Kidney epithelial cell (primary cell): Measurements from ENCODE around the gene CALN1. TPM values are rescaled to one million over a fixed set of nuclear protein-coding genes. Genes with fewer than 3 reads are reported as not detected.

Experiments
- DNase-seq: peaks from one replicate; pipeline ENCODE4 v3.0.0-alpha.2; 2010; ENCODE audit warnings: low read depth
- H3K27me3 ChIP-seq: 2 replicates; pipeline ENCODE4 v1.6.0; 2011; ENCODE audit warnings: low read length; ENCODE audit not compliant: control insufficient read depth, insufficient read depth
- H3K36me3 ChIP-seq: 2 replicates; pipeline ENCODE4 v1.5.1; 2011; ENCODE audit warnings: low read length; ENCODE audit not compliant: control insufficient read depth, insufficient read depth
- H3K4me3 ChIP-seq: 2 replicates; pipeline ENCODE4 v1.5.1; 2011; ENCODE audit warnings: low read depth, mild to moderate bottlenecking, control low read depth, low read length
- total RNA-seq: library from RNA; depleted of rRNA; stranded (reverse); fragments of >200 nt; gene quantifications from 2 replicates; pipeline ENCODE4 v1.2.3, GENCODE V29; 2015
- TF ChIP-seq, protein P1 (sequence below): IDR thresholded peaks from 2 replicates; pipeline ENCODE4 v1.5.1; 2011; ENCODE audit warnings: mild to moderate bottlenecking, moderate library complexity, low read length, control low read depth, inconsistent platforms; ENCODE audit not compliant: insufficient read depth, poor library complexity, severe bottlenecking

CALN1 gene
- total RNA-seq, 1 donor from 2014 or later = not detected

DNA sequence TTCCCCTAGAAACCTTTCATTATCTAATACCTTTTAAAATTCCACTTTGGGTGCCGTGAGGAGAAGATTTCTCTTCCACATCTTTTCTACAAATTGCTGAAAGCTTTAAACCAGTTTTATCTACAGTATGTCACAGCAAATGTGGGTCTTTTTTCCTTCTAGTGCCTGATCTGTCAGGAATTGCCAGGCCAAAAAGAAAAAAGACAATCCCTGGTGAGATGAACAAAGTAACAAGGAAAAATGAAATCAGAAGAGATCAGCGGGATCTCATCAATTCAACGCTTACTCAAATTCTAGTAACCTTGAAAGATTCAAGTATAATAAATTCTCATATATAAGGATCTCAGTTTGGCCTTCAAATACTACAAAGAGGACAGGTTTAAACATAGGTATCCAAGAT, 449.5 kb downstream of the CALN1 start:
- H3K27me3 ChIP-seq = no peaks in the 10 kb centered on the region
- TF ChIP-seq, protein P1, sequence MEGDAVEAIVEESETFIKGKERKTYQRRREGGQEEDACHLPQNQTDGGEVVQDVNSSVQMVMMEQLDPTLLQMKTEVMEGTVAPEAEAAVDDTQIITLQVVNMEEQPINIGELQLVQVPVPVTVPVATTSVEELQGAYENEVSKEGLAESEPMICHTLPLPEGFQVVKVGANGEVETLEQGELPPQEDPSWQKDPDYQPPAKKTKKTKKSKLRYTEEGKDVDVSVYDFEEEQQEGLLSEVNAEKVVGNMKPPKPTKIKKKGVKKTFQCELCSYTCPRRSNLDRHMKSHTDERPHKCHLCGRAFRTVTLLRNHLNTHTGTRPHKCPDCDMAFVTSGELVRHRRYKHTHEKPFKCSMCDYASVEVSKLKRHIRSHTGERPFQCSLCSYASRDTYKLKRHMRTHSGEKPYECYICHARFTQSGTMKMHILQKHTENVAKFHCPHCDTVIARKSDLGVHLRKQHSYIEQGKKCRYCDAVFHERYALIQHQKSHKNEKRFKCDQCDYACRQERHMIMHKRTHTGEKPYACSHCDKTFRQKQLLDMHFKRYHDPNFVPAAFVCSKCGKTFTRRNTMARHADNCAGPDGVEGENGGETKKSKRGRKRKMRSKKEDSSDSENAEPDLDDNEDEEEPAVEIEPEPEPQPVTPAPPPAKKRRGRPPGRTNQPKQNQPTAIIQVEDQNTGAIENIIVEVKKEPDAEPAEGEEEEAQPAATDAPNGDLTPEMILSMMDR = no peak
- H3K4me3 ChIP-seq = no peak overlapping the region
- DNase-seq = no peak
- H3K36me3 ChIP-seq = no peaks in the 10 kb centered on the region

DNA sequence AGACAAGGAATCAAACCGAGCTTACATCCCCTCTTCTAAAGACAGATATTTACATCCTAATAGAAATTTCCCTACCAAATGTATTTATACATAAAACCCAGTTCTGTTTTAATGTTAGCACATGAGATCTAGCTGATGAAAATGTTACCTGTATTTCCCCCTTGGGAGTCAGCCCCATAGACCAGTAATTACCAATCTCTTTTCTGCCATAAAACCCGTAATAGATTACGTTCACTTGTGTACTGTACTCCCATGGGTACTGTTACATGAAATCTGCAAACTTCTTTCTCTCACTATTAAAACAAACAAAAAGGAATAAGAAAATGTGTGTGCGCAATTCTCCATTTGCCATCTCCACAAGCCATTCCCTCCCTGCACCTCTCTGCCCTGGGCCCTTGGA, 450.9 kb downstream of the CALN1 start:
- H3K36me3 ChIP-seq = no peaks in the 10 kb centered on the region
- no peak for DNase-seq
- H3K27me3 ChIP-seq = no peaks in the 10 kb centered on the region
- TF ChIP-seq, protein P1 = no peak
- H3K4me3 ChIP-seq = no peak overlapping the region

DNA sequence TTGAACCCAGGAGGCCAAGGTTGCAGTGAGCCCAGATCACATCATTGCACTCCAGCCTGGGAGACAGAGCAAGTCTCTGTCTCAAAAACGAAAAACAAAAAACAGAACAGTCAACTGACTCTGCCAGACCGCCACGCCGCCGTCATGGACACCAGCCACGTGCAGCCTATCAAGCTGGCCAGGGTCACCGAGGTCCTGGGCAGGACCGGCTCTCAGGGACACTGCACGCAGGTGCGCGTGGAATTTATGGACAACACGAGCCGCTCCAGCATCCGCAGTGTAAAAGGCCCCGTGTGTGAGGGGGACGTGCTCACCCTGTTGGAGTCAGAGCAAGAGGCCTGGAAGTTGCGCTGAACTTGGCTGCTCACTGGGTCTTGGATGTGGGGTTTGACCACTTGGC, 470.0 kb downstream of the CALN1 start:
- TF ChIP-seq, protein P1 = no peak
- Histone ChIP-seq H3K4me3 (no peak overlapping the region), H3K27me3 (no peaks in the 10 kb centered on the region), H3K36me3 (no peaks in the 10 kb centered on the region)
- no peak for DNase-seq

DNA sequence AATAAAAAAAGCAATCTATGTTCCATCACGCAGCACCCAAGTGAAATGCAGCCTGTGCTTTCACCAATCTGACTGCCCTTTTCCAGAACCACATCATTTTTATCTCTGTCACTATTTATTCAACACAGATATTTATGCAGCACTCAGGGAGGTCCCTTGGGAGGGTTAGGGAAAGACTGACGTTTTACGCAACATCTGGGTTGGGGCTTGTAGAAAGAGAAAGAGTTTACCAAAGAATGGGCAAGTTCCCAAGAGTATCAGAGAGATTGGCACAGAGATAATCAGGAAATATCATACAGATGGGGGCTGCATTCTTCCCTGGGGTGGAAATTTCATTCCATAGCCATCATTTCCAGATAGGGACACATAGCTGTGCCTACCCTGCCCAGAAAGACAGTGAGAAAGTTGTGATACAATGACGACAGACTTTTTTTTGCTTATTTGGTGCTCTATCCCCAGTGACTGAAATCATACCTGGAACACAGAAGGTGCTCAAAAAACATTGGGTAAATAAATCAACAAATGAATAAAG, 474.2 kb downstream of the CALN1 start:
- no peak overlapping the region for H3K4me3 ChIP-seq
- TF ChIP-seq, protein P1 = no peak
- DNase-seq = no peak
- no peaks in the 10 kb centered on the region for H3K36me3 ChIP-seq
- H3K27me3 ChIP-seq = no peaks in the 10 kb centered on the region

DNA sequence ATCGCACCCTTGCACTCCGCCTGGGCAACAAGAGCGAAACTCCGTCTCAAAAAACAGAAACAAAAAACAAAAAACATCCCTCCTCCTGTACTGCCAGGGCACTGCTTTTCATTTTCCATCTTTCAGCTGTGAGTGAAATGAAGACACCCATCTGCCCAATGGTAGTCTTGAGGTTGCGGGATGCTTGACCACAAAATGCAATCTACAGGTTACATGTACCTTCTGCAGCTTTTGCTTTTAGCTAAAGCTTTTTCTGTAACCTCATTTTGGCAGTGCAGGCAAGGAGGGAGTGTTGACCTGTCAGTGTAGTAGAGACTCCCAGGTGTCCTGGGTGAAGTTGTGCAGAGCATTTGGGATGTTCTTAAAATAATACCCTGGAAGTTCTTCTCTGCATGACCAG, 476.5 kb downstream of the CALN1 start:
- TF ChIP-seq, protein P1 = no peak
- H3K27me3 ChIP-seq = no peaks in the 10 kb centered on the region
- H3K36me3 ChIP-seq = no peaks in the 10 kb centered on the region
- DNase-seq = no peak
- no peak overlapping the region for H3K4me3 ChIP-seq

DNA sequence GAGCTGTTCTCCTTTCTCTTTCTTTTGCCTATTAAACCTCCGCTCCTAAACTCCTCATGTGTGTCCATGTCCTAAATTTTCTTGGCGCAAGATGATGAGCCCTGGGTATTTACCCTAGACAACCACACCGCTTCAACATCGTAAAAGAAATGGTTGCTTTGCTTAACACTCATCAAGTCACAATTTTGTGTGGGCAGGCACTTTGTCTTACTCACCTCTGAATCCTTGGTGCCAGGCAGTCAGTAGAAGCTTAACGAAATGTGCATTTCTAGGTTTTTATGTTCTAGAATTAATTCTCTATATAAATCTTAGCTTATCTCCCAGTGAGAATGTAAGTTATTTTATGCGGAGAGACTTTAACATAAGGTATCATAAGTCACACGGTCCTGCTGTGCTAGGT, 478.7 kb downstream of the CALN1 start:
- no peaks in the 10 kb centered on the region for H3K27me3 ChIP-seq
- TF ChIP-seq, protein P1 = no peak
- DNase-seq = no peak

More for the DNA sequence above, 478.7 kb downstream of the CALN1 start:
- Histone ChIP-seq H3K36me3 (no peaks in the 10 kb centered on the region), H3K4me3 (no peak overlapping the region)
